B cell (primary cell): Measurements from ENCODE around the gene MTPN. TPM values are rescaled to one million over a fixed set of nuclear protein-coding genes. Genes with fewer than 3 reads are reported as not detected.

ENCODE experiments used
- ATAC-seq: fragments of 200-7000 bp; cut with Tn5 transposase; one replicate; pipeline ENCODE4 v1.10.0; 2021; ENCODE audit warnings: low read depth, mild to moderate bottlenecking, moderate number of reproducible peaks, moderate library complexity
- CTCF ChIA-PET: fragments of 350-600 bp; sonication (Branson Sonifier 250); formaldehyde crosslinking; loops from one replicate; lab custom pipeline; 2021; ENCODE audit warnings: antibody characterized with exemption, inconsistent platforms; lab: Charles Lee
- POLR2A ChIA-PET: fragments of 350-600 bp; sonication (Branson Sonifier 250); formaldehyde crosslinking; loops from one replicate; lab custom pipeline; 2021; ENCODE audit warnings: antibody characterized with exemption; lab: Charles Lee
- DNase-seq: peaks from one replicate; pipeline ENCODE4 v3.0.0; 2013
- H2AFZ ChIP-seq: 2 replicates; pipeline ENCODE4 v1.6.1; 2012; ENCODE audit warnings: mild to moderate bottlenecking, low read depth, low read length; ENCODE audit not compliant: insufficient read depth, poor library complexity, severe bottlenecking
- H3K27ac ChIP-seq, 2 donors: 1 replicate in 1 of 2; 2 replicates in 1 of 2; pipeline ENCODE4 v1.5.1; 2012 to 2013; ENCODE audit warnings: low read length in 2 of 2, mild to moderate bottlenecking in 2 of 2, moderate library complexity in 1 of 2
- H3K27me3 ChIP-seq, 4 experiments: fragments of 200-600 bp in 1 of 4; sonication (generic) in 1 of 4; replicated peaks in 1 of 4; 1 replicate in 2 of 4; 2 replicates in 2 of 4; pipeline versions ENCODE4 v1.6.1 to v1.7.0; 2013 to 2016; ENCODE audit warnings: low read length in 3 of 4, mild to moderate bottlenecking in 2 of 4, mixed read lengths in 1 of 4, moderate library complexity in 1 of 4; ENCODE audit not compliant: insufficient read depth in 4 of 4, control insufficient read depth in 3 of 4; ENCODE audit errors: control extremely low read depth in 1 of 4
- H3K36me3 ChIP-seq, 2 experiments: replicated peaks in 1 of 2; 1 replicate in 1 of 2; 2 replicates in 1 of 2; pipeline versions ENCODE4 v1.6.1 to v1.7.1; 2013; ENCODE audit warnings: low read length in 1 of 2; ENCODE audit not compliant: insufficient read depth in 2 of 2, control insufficient read depth in 1 of 2; ENCODE audit errors: control extremely low read depth in 1 of 2, extremely low read depth in 1 of 2
- H3K4me1 ChIP-seq, 2 donors: fragments of 200-600 bp in 1 of 2; sonication (generic) in 1 of 2; 1 replicate in 1 of 2; 2 replicates in 1 of 2; pipeline versions ENCODE4 v1.5.1 to v1.6.1; 2013 to 2017; ENCODE audit warnings: low read length in 2 of 2; ENCODE audit not compliant: control insufficient read depth in 2 of 2, insufficient read depth in 2 of 2
- H3K4me2 ChIP-seq: replicated peaks from 2 replicates; pipeline ENCODE3; 2012; ENCODE audit warnings: mild to moderate bottlenecking, low read depth, low read length; ENCODE audit not compliant: poor library complexity, severe bottlenecking
- H3K4me3 ChIP-seq, 5 experiments: fragments of 200-600 bp in 1 of 5; sonication (generic) in 1 of 5; 1 replicate in 3 of 5; 2 replicates in 2 of 5; pipeline versions ENCODE4 v1.5.1 to v1.7.0; 2011 to 2016; ENCODE audit warnings: low read length in 4 of 5, mild to moderate bottlenecking in 4 of 5, low read depth in 2 of 5, control low read depth in 1 of 5, moderate library complexity in 1 of 5; ENCODE audit not compliant: insufficient read depth in 1 of 5; ENCODE audit errors: control extremely low read depth in 1 of 5, extremely low read depth in 1 of 5
- H3K79me2 ChIP-seq: fragments of 200-600 bp; sonication (generic); one replicate; pipeline ENCODE4 v1.6.0; 2016; ENCODE audit warnings: low read length; ENCODE audit not compliant: control insufficient read depth, insufficient read depth
- H3K9ac ChIP-seq: fragments of 200-600 bp; sonication (generic); 2 replicates; pipeline ENCODE4 v1.6.1; 2017; ENCODE audit warnings: mild to moderate bottlenecking, low read length, moderate library complexity
- H3K9me3 ChIP-seq, 3 donors: one replicate each; pipeline versions ENCODE4 v1.6.1 to v1.7.1; 2013; ENCODE audit warnings: low read length in 2 of 3; ENCODE audit not compliant: control insufficient read depth in 2 of 3, insufficient read depth in 1 of 3; ENCODE audit errors: control extremely low read depth in 1 of 3
- H4K20me1 ChIP-seq: 2 replicates; pipeline ENCODE4 v1.6.0; 2012; ENCODE audit warnings: mild to moderate bottlenecking, low read length; ENCODE audit not compliant: insufficient read depth, control insufficient read depth, poor library complexity, severe bottlenecking
- H3K27ac Mint-ChIP-seq: one replicate; pipeline ENCODE4 v1.8.0; 2021; ENCODE audit warnings: mixed read lengths
- H3K27me3 Mint-ChIP-seq: one replicate; pipeline ENCODE4 v1.8.0; 2021; ENCODE audit warnings: mixed read lengths
- H3K4me1 Mint-ChIP-seq: one replicate; pipeline ENCODE4 v1.8.0; 2021; ENCODE audit warnings: mixed read lengths
- H3K4me3 Mint-ChIP-seq: one replicate; pipeline ENCODE4 v1.8.0; 2021; ENCODE audit warnings: mixed read lengths
- H3K9me3 Mint-ChIP-seq: one replicate; pipeline ENCODE4 v1.8.0; 2022; ENCODE audit warnings: mixed read lengths; ENCODE audit not compliant: insufficient read depth
- EZH2 ChIP-seq: IDR thresholded peaks from 2 replicates; pipeline ENCODE4 v1.6.1; 2012; ENCODE audit warnings: borderline replicate concordance, low read depth, mild to moderate bottlenecking, moderate library complexity, low read length; ENCODE audit not compliant: insufficient read depth, poor library complexity, severe bottlenecking
- whole genome bisulfite sequencing: methylation state at CpG from one replicate; pipeline ENCODE4 v1.1.5; 2013; ENCODE audit warnings: missing lambda C conversion rate; ENCODE audit not compliant: insufficient coverage; 5-methylcytosine and 5-hydroxymethylcytosine counted together
- intact Hi-C: fragments of 100-400 bp; cut with micrococcal nuclease; formaldehyde crosslinking; loops from one replicate; pipeline ENCODE4 v1.10.0; 2022
- polyA plus RNA-seq: library from polyadenylated mRNA; depleted of rRNA; stranded (reverse); fragments of >200 nt; gene quantifications from 2 replicates; pipeline ENCODE4 v1.2.3, GENCODE V29; 2012
- total RNA-seq, 2 donors: library from RNA; stranded (reverse); fragments of 120-200 nt in 1 of 2; gene quantifications; 1 replicate in 1 of 2; 2 replicates in 1 of 2; pipeline versions ENCODE4 v1.2.3 to v1.2.4, GENCODE V29; 2013 to 2022
- TF ChIP-seq, protein P1 (sequence below): fragments of 200-600 bp; IDR thresholded peaks from one replicate; pipeline ENCODE4 v1.8.0; 2022; ENCODE audit warnings: antibody characterized with exemption, mild to moderate bottlenecking

MTPN gene
- total and polyA plus RNA-seq, 2 donors (not counting 1 experiment from before 2014, with no cell fraction given): 60.5 to 115 TPM

DNA sequence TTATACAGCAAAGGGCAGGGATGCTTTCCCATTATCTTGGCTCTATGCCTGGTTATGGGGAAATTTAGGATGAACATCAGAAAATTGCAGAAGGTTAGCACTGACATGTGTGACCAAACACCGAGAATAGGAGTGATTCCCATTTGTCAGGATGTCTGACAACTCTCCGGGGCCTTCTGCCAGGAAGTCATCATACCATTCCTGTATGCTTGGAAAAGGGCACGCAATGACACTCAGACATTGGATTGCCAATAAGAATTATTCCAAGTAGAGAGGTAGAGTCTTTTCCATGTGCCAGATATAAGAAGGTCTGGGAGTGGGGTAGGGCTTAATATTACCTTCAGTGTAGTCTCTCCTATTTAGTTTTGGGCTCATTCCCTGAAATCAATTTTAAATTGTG, 82.3 kb downstream of the MTPN start:
- H3K27ac ChIP-seq: no peak overlapping the region
- Mint-ChIP-seq H3K27ac (no peak overlapping the region), H3K4me1 (no peaks in the 10 kb centered on the region), H3K27me3 (no peaks in the 10 kb centered on the region), H3K4me3 (no peak overlapping the region), H3K9me3 (no peaks in the 10 kb centered on the region)
- ATAC-seq (no peak), DNase-seq (no peak)
- WGBS: 100% methylated on average over 1 of the region's 3 CpGs
- no peaks in the 10 kb centered on the region for H3K9me3 ChIP-seq
- no peak overlapping the region for H3K4me3 ChIP-seq
- peaks cover 0 to 3% (median 0%) of the 10 kb centered on the region in 4 experiments for H3K27me3 ChIP-seq
- H4K20me1 ChIP-seq: no peaks in the 10 kb centered on the region
- no peaks in the 10 kb centered on the region for H3K36me3 ChIP-seq
- intact Hi-C loops: no loop called here
- ChIA-PET CTCF (no interaction called here), POLR2A (no interaction called here)
- no peak overlapping the region for H2AFZ ChIP-seq
- H3K9ac ChIP-seq: no peak overlapping the region
- TF ChIP-seq, protein P1, sequence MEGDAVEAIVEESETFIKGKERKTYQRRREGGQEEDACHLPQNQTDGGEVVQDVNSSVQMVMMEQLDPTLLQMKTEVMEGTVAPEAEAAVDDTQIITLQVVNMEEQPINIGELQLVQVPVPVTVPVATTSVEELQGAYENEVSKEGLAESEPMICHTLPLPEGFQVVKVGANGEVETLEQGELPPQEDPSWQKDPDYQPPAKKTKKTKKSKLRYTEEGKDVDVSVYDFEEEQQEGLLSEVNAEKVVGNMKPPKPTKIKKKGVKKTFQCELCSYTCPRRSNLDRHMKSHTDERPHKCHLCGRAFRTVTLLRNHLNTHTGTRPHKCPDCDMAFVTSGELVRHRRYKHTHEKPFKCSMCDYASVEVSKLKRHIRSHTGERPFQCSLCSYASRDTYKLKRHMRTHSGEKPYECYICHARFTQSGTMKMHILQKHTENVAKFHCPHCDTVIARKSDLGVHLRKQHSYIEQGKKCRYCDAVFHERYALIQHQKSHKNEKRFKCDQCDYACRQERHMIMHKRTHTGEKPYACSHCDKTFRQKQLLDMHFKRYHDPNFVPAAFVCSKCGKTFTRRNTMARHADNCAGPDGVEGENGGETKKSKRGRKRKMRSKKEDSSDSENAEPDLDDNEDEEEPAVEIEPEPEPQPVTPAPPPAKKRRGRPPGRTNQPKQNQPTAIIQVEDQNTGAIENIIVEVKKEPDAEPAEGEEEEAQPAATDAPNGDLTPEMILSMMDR: no peak
- TF ChIP-seq EZH2: no peak
- H3K4me1 ChIP-seq: no peaks in the 10 kb centered on the region
- H3K4me2 ChIP-seq: no peak overlapping the region
- no peaks in the 10 kb centered on the region for H3K79me2 ChIP-seq

DNA sequence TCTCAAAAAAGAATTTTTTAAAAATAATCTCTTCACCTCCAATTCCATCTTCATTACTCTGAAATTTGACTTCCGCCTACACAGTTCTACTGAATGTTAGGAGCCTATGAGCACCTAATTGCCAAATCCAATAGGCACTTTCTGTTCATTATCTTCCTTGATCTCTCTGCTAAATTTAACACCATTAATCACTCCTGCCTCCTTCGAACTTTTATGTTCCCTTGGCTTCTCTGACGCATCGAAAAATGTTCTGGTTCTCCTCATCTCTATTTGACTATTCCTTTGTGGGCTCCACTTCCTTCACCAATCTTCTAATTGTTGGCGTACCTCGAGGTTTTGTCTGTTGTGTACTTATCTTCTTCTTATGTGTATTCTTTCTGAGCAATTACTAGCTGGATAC, 87.3 kb downstream of the MTPN start:
- no peak overlapping the region for H2AFZ ChIP-seq
- H3K4me1 Mint-ChIP-seq: no peaks in the 10 kb centered on the region
- ATAC-seq (no peak), DNase-seq (no peak)
- H3K4me2 ChIP-seq: no peak overlapping the region
- no peaks in the 10 kb centered on the region for H3K79me2 ChIP-seq
- H3K9ac ChIP-seq: no peak overlapping the region
- WGBS: 90% methylated on average over 2 of the region's 6 CpGs
- peaks cover 0 to 3% (median 0%) of the 10 kb centered on the region in 4 experiments for H3K27me3 ChIP-seq
- no peak overlapping the region for H3K4me3 ChIP-seq
- POLR2A ChIA-PET: no interaction called here
- H3K9me3 Mint-ChIP-seq: no peaks in the 10 kb centered on the region
- no peaks in the 10 kb centered on the region for H4K20me1 ChIP-seq
- TF ChIP-seq, protein P1: no peak
- no peak for TF ChIP-seq EZH2
- H3K9me3 ChIP-seq: no peaks in the 10 kb centered on the region
- H3K36me3 ChIP-seq: no peaks in the 10 kb centered on the region
- no peak overlapping the region for H3K27ac ChIP-seq
- intact Hi-C loops: no loop called here
- CTCF ChIA-PET: no interaction called here
- H3K27me3 Mint-ChIP-seq: peaks cover 4% of the 10 kb centered on the region
- H3K4me3 Mint-ChIP-seq: no peak overlapping the region
- H3K27ac Mint-ChIP-seq: no peak overlapping the region
- no peaks in the 10 kb centered on the region for H3K4me1 ChIP-seq
